ENCODE results near the gene RMC1. TPM values are rescaled to one million over a fixed set of nuclear protein-coding genes. Genes with fewer than 3 reads are reported as not detected.

The RMC1 gene
- total RNA-seq, 2 experiments from 2014 or later, result 46.9 to 48.3 TPM

DNA sequence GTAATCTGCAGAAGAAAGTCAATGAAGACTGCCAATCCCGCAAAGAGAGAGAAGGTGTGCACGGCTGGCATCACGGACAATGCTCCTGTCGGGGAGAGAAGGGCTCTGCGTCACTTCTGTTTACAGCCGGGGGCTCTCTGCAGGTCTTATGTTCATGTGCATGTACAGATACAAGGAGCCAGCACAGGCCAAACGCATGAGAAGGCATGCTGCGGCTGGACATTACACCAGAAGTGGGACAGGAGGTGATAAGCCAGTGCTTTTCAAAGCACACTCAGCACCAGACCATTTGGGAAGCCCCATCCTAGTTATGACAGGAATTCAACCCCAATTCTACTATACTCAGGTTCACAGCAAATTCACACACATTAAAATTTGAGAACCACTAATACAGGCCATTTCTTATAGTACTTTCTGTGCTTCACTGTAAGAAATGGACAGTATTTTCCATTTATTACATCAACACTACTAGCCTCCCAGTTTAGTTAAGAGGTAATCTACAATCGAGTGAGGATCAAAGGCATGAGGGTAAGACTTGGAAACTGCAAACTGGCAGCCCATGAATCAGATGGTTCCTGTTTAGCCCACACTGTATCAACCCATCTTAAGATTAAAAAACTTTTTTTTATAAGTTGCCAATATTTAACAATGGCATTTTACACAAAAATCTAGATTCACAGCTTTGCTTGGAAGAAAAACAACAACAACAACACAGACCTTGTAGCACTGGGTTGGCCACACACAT is 38.2 kb downstream of the RMC1 start:
- intact Hi-C loops (cut with DNase I, micrococcal nuclease), result loop anchor here in 1 of 2 experiments (2.0 kb wide), 1 partner anchor 45 kb away; the partner anchor contains the start of gene NPC1
- Mint-ChIP-seq H3K36me3 (ENCODE audit: low read depth) (peaks cover 84% of the 10 kb centered on the region), H3K4me1 (ENCODE audit: low read depth) (peaks cover 37% of the 10 kb centered on the region), H3K9me3 (no peaks in the 10 kb centered on the region), H3K27ac (peak overlapping the region; percentile 73), H3K4me3 (peak overlapping the region; percentile 40), H3K27me3 (no peaks in the 10 kb centered on the region)
- Histone ChIP-seq H3K4me3 (ENCODE audit: low read length) (no peak overlapping the region), H3K27ac (ENCODE audit: low read depth in 1 of 2, low read length in 2 of 2) (peak overlapping the region in 1 of 2 donors; percentile 21), H3K4me1 (ENCODE audit: insufficient read depth, low read length) (peaks cover 35% of the 10 kb centered on the region), H3K36me3 (ENCODE audit: insufficient read depth, low read length) (peaks cover 77% of the 10 kb centered on the region), H3K9me3 (ENCODE audit: control insufficient read depth in 1 of 2, insufficient read depth in 1 of 2, low read length in 2 of 2) (no peaks in the 10 kb centered on the region), H3K27me3 (ENCODE audit: control insufficient read depth in 1 of 2, insufficient read depth in 2 of 2, low read length in 2 of 2) (no peaks in the 10 kb centered on the region)
- CTCF ChIA-PET, result no interaction called here
- peak; percentile 35 for ATAC-seq (ENCODE audit: poor library complexity)
- TF ChIP-seq, protein P1, sequence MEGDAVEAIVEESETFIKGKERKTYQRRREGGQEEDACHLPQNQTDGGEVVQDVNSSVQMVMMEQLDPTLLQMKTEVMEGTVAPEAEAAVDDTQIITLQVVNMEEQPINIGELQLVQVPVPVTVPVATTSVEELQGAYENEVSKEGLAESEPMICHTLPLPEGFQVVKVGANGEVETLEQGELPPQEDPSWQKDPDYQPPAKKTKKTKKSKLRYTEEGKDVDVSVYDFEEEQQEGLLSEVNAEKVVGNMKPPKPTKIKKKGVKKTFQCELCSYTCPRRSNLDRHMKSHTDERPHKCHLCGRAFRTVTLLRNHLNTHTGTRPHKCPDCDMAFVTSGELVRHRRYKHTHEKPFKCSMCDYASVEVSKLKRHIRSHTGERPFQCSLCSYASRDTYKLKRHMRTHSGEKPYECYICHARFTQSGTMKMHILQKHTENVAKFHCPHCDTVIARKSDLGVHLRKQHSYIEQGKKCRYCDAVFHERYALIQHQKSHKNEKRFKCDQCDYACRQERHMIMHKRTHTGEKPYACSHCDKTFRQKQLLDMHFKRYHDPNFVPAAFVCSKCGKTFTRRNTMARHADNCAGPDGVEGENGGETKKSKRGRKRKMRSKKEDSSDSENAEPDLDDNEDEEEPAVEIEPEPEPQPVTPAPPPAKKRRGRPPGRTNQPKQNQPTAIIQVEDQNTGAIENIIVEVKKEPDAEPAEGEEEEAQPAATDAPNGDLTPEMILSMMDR (IDR thresholded peaks at IDR 0.05), result no peak
- POLR2A ChIA-PET, result interaction anchor here (0.7 to 2.0 kb wide), 4 partner anchors 18 to 430 kb away, joined by 3 to 11 read pairs (median 4); no protein-coding TSS in a partner anchor
- DNase-seq, result peak in 2 of 14 experiments; percentile 10 to 14

DNA sequence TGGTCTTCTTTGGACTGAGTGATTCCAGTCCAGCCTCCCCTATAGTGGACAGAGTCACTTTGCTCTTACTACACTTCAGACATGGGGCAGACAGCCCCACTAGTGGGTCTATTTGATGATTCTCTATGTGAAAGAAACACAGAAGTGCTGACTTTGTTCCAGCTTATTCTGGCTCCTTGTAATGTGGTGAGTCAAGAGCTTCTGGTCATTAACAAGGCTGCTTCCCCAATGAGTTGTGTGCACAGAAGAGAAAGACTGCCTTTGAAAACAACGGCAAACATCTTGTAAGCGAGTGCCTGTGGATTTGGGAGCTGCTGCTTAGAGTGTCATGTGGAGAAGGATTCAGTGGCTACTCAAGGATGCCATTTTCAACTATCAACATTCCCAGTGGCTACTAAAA is 39.1 kb downstream of the RMC1 start:
- H3K9me3 ChIP-seq (ENCODE audit: control insufficient read depth in 1 of 2, insufficient read depth in 1 of 2, low read length in 2 of 2), result no peaks in the 10 kb centered on the region
- peaks cover 35% of the 10 kb centered on the region for H3K4me1 ChIP-seq (ENCODE audit: insufficient read depth, low read length)
- H3K36me3 ChIP-seq (ENCODE audit: insufficient read depth, low read length), result peaks cover 76% of the 10 kb centered on the region
- CTCF ChIA-PET, result interaction anchor here (0.7 to 1.6 kb wide), 2 partner anchors 9 to 44 kb away, joined by 3 to 5 read pairs; no protein-coding TSS in a partner anchor
- H3K27ac ChIP-seq (ENCODE audit: low read depth in 1 of 2, low read length in 2 of 2), result no peak overlapping the region
- POLR2A ChIA-PET, result no interaction called here
- intact Hi-C loops (cut with DNase I, micrococcal nuclease), result no loop called here
- H3K4me3 ChIP-seq (ENCODE audit: low read length), result no peak overlapping the region
- no peak for ATAC-seq (ENCODE audit: poor library complexity)
- Mint-ChIP-seq H3K9me3 (no peaks in the 10 kb centered on the region), H3K4me3 (no peak overlapping the region), H3K27me3 (no peaks in the 10 kb centered on the region), H3K27ac (no peak overlapping the region), H3K4me1 (ENCODE audit: low read depth) (peaks cover 37% of the 10 kb centered on the region), H3K36me3 (ENCODE audit: low read depth) (peaks cover 87% of the 10 kb centered on the region)
- TF ChIP-seq, protein P1 (IDR thresholded peaks at IDR 0.05), result no peak
- no peak for DNase-seq
- no peaks in the 10 kb centered on the region for H3K27me3 ChIP-seq (ENCODE audit: control insufficient read depth in 1 of 2, insufficient read depth in 2 of 2, low read length in 2 of 2)

DNA sequence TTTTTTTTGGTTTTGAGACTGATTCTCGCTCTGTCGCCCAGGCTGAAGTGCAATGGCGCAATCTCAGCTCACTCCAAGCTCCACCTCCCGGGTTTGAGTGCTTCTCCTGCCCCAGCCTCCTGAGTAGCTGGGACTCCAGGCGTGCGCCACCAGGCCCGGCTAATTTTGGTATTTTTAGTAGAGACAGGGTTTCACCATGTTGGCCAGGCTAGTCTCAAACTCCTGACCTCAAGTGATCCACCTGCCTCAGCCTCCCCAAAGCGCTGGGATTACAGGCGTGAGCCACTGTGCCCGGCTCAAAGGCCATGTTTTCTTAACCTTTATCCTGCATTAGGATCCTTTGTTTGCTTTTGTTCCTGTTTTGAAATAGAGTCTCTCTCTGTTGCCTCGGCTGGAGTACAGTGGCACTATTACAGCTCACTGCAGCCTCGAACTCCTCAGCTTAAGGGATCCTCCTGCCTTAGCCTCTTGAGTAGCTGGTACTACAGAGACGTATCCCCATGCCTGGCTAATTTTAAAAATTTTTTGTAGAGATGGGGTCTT is 42.0 kb downstream of the RMC1 start:
- H3K36me3 ChIP-seq (ENCODE audit: insufficient read depth, low read length), result peaks cover 62% of the 10 kb centered on the region
- no peaks in the 10 kb centered on the region for H3K9me3 Mint-ChIP-seq
- H3K4me3 ChIP-seq (ENCODE audit: low read length), result no peak overlapping the region
- H3K27me3 ChIP-seq (ENCODE audit: control insufficient read depth in 1 of 2, insufficient read depth in 2 of 2, low read length in 2 of 2), result no peaks in the 10 kb centered on the region
- H3K27ac ChIP-seq (ENCODE audit: low read depth in 1 of 2, low read length in 2 of 2), result no peak overlapping the region
- H3K4me1 ChIP-seq (ENCODE audit: insufficient read depth, low read length), result peaks cover 21% of the 10 kb centered on the region
- intact Hi-C loops (cut with DNase I, micrococcal nuclease), result loop anchor here in 1 of 2 experiments (5.0 kb wide), 1 partner anchor 37 kb away; no protein-coding TSS in a partner anchor
- POLR2A ChIA-PET, result no interaction called here
- DNase-seq, result no peak
- ATAC-seq (ENCODE audit: poor library complexity), result no peak
- no peak overlapping the region for H3K27ac Mint-ChIP-seq
- H3K27me3 Mint-ChIP-seq, result no peaks in the 10 kb centered on the region
- H3K4me3 Mint-ChIP-seq, result no peak overlapping the region
- H3K36me3 Mint-ChIP-seq (ENCODE audit: low read depth), result peaks cover 77% of the 10 kb centered on the region
- TF ChIP-seq, protein P1 (IDR thresholded peaks at IDR 0.05), result no peak
- no peaks in the 10 kb centered on the region for H3K9me3 ChIP-seq (ENCODE audit: control insufficient read depth in 1 of 2, insufficient read depth in 1 of 2, low read length in 2 of 2)
- peaks cover 24% of the 10 kb centered on the region for H3K4me1 Mint-ChIP-seq (ENCODE audit: low read depth)
- CTCF ChIA-PET, result interaction anchor here (0.6 kb wide), 1 partner anchor 37 kb away, joined by 5 read pairs; no protein-coding TSS in a partner anchor

Data from CD4-positive, alpha-beta T cell (primary cell).